H1 (cell line): ENCODE results near the gene ALDH3A1. TPM values are rescaled to one million over a fixed set of nuclear protein-coding genes. Genes with fewer than 3 reads are reported as not detected.
A peak's percentile ranks its signal among the peaks of the same experiment; 100 is the strongest.

Experiments
- CTCF ChIA-PET: fragments of 300-600 bp; sonication (Branson Sonifier 250); formaldehyde crosslinking; loops from one replicate; lab custom pipeline; 2021; ENCODE audit not compliant: partially characterized antibody; lab: Charles Lee
- POLR2A ChIA-PET: fragments of 300-600 bp; sonication (Branson Sonifier 250); formaldehyde crosslinking; loops from one replicate; lab custom pipeline; 2021; ENCODE audit warnings: inconsistent platforms; ENCODE audit not compliant: partially characterized antibody; lab: Charles Lee
- DNase-seq, 2 experiments: peaks; one replicate each; pipeline versions ENCODE4 v3.0.0 to v3.0.0-alpha.2; 2010 to 2022; ENCODE audit warnings: low spot score in 2 of 2, low read depth in 1 of 2, mixed read lengths in 1 of 2
- FAIRE-seq: peaks from 2 replicates; lab custom pipeline; 2011; peaks lifted over from hg19 to GRCh38; lab: Jason Lieb, UNC
- H2AFZ ChIP-seq: 2 replicates; pipeline ENCODE4 v1.8.1; 2012; ENCODE audit warnings: low read length, inconsistent platforms
- H2AK5ac ChIP-seq: 2 replicates; pipeline ENCODE4 v1.6.1; 2013; ENCODE audit warnings: low read depth, low read length
- H2BK120ac ChIP-seq: replicated peaks from 2 replicates; pipeline ENCODE3; 2013; ENCODE audit warnings: low read depth, low read length, inconsistent platforms
- H2BK12ac ChIP-seq: 2 replicates; pipeline ENCODE4 v1.6.1; 2013; ENCODE audit warnings: low read depth, low read length
- H2BK15ac ChIP-seq: 2 replicates; pipeline ENCODE4 v1.6.1; 2013; ENCODE audit warnings: low read length
- H2BK20ac ChIP-seq: 2 replicates; pipeline ENCODE4 v1.6.1; 2013; ENCODE audit warnings: low read length
- H2BK5ac ChIP-seq: 2 replicates; pipeline ENCODE4 v1.6.1; 2013; ENCODE audit warnings: low read depth, low read length
- H3K14ac ChIP-seq: 2 replicates; pipeline ENCODE4 v1.6.1; 2013; ENCODE audit warnings: inconsistent platforms; ENCODE audit not compliant: insufficient read length
- H3K18ac ChIP-seq: 2 replicates; pipeline ENCODE4 v1.6.1; 2013; ENCODE audit warnings: low read length; ENCODE audit errors: extremely low read depth
- H3K23ac ChIP-seq: 2 replicates; pipeline ENCODE4 v1.6.1; 2013; ENCODE audit warnings: inconsistent platforms; ENCODE audit not compliant: insufficient read length
- H3K23me2 ChIP-seq: 2 replicates; pipeline ENCODE4 v1.6.1; 2013; ENCODE audit warnings: low read depth, low read length
- H3K27ac ChIP-seq: 2 replicates; pipeline ENCODE4 v1.6.1; 2011; ENCODE audit warnings: low read depth, low read length, inconsistent platforms
- H3K27me3 ChIP-seq, 4 experiments: replicated peaks in 1 of 4; 1 replicate in 1 of 4; 2 replicates in 3 of 4; pipeline versions ENCODE4 v1.6.1 to v1.8.1; 2011 to 2013; ENCODE audit warnings: low read length in 3 of 4, mild to moderate bottlenecking in 3 of 4, inconsistent platforms in 2 of 4, mixed read lengths in 2 of 4, moderate library complexity in 1 of 4; ENCODE audit not compliant: control insufficient read depth in 3 of 4, insufficient read depth in 3 of 4; ENCODE audit errors: extremely low read depth in 1 of 4
- H3K36me3 ChIP-seq, 4 experiments: 2 replicates each; pipeline versions ENCODE4 v1.6.1 to v1.8.1; 2011 to 2013; ENCODE audit warnings: mild to moderate bottlenecking in 4 of 4, low read length in 3 of 4, moderate library complexity in 2 of 4, control low read depth in 1 of 4, inconsistent platforms in 1 of 4; ENCODE audit not compliant: insufficient read depth in 4 of 4, control insufficient read depth in 2 of 4
- H3K4ac ChIP-seq: replicated peaks from 2 replicates; pipeline ENCODE3; 2013; ENCODE audit warnings: low read length, low read depth, mixed read lengths, inconsistent platforms; ENCODE audit not compliant: insufficient read length
- H3K4me1 ChIP-seq, 4 experiments: replicated peaks in 1 of 4; 1 replicate in 1 of 4; 2 replicates in 3 of 4; pipeline versions ENCODE4 v1.6.1 to v1.8.1; 2011 to 2013; ENCODE audit warnings: low read length in 3 of 4, inconsistent platforms in 2 of 4, mixed read lengths in 1 of 4; ENCODE audit not compliant: insufficient read depth in 4 of 4, control insufficient read depth in 3 of 4
- H3K4me2 ChIP-seq, 2 experiments: 2 replicates each; pipeline versions ENCODE4 v1.6.1 to v1.8.1; 2011 to 2013; ENCODE audit warnings: low read depth in 2 of 2, low read length in 2 of 2, control low read depth in 1 of 2, inconsistent platforms in 1 of 2, mild to moderate bottlenecking in 1 of 2; ENCODE audit not compliant: insufficient read depth in 1 of 2
- H3K4me3 ChIP-seq, 4 experiments: fragments of 200-600, 300-600 bp in 1 of 4; sonication (generic), shearing (Covaris generic), sonication (Bioruptor Twin) in 1 of 4; 2 replicates each; pipeline versions ENCODE4 v1.5.1 to v1.8.1; 2011 to 2016; ENCODE audit warnings: low read length in 4 of 4, low read depth in 3 of 4, control low read depth in 2 of 4, inconsistent platforms in 2 of 4, mild to moderate bottlenecking in 2 of 4, mixed read lengths in 1 of 4, moderate library complexity in 1 of 4; ENCODE audit not compliant: insufficient read depth in 2 of 4; ENCODE audit errors: extremely low read depth in 1 of 4
- H3K56ac ChIP-seq: replicated peaks from 2 replicates; pipeline ENCODE3; 2013; ENCODE audit warnings: low read depth, mild to moderate bottlenecking, mixed read lengths, low read length, inconsistent platforms; ENCODE audit not compliant: insufficient read length
- H3K79me1 ChIP-seq: 2 replicates; pipeline ENCODE4 v1.6.1; 2013; ENCODE audit warnings: low read depth, low read length, control low read depth
- H3K79me2 ChIP-seq, 2 experiments: 2 replicates each; pipeline versions ENCODE4 v1.6.1 to v1.8.1; 2012 to 2013; ENCODE audit warnings: low read length in 2 of 2, mild to moderate bottlenecking in 2 of 2, inconsistent platforms in 1 of 2; ENCODE audit not compliant: insufficient read depth in 2 of 2, control insufficient read depth in 1 of 2
- H3K9ac ChIP-seq, 4 experiments: replicated peaks in 1 of 4; 1 replicate in 1 of 4; 2 replicates in 3 of 4; pipeline versions ENCODE4 v1.6.1 to v1.8.1; 2011 to 2013; ENCODE audit warnings: low read depth in 3 of 4, low read length in 3 of 4, control low read depth in 2 of 4, mild to moderate bottlenecking in 2 of 4, moderate library complexity in 2 of 4, inconsistent platforms in 1 of 4; ENCODE audit errors: extremely low read depth in 1 of 4
- H3K9me3 ChIP-seq, 2 experiments: 2 replicates each; pipeline versions ENCODE4 v1.6.1 to v1.8.1; 2012 to 2013; ENCODE audit warnings: mild to moderate bottlenecking in 2 of 2, moderate library complexity in 2 of 2, control low read depth in 1 of 2, inconsistent platforms in 1 of 2, low read depth in 1 of 2, low read length in 1 of 2, mixed read lengths in 1 of 2; ENCODE audit not compliant: insufficient read depth in 2 of 2
- H4K20me1 ChIP-seq, 2 experiments: replicated peaks in 1 of 2; 2 replicates each; pipeline versions ENCODE3 to v1.8.1; 2011 to 2013; ENCODE audit warnings: inconsistent platforms in 2 of 2, low read length in 2 of 2, mild to moderate bottlenecking in 1 of 2; ENCODE audit not compliant: insufficient read depth in 2 of 2, control insufficient read depth in 1 of 2
- H4K5ac ChIP-seq: 2 replicates; pipeline ENCODE4 v1.6.1; 2013; ENCODE audit warnings: low read length, low read depth, mixed read lengths, inconsistent platforms; ENCODE audit not compliant: insufficient read length
- H4K8ac ChIP-seq: 2 replicates; pipeline ENCODE4 v1.8.0; 2013; ENCODE audit warnings: mild to moderate bottlenecking, moderate library complexity, low read length, inconsistent platforms; ENCODE audit not compliant: insufficient read depth; ENCODE audit errors: extremely low read depth
- H4K91ac ChIP-seq: replicated peaks from 2 replicates; pipeline ENCODE3; 2013; ENCODE audit warnings: low read length, mixed read lengths, inconsistent platforms; ENCODE audit not compliant: insufficient read length
- CEBPB ChIP-seq: IDR thresholded peaks from 2 replicates; pipeline ENCODE4 v1.6.1; 2012; ENCODE audit warnings: low read depth, low read length
- EP300 ChIP-seq, 2 experiments: IDR thresholded peaks; 1 replicate in 1 of 2; 2 replicates in 1 of 2; pipeline ENCODE4 v1.6.1; 2011 to 2012; ENCODE audit warnings: low read depth in 2 of 2, low read length in 2 of 2, mild to moderate bottlenecking in 2 of 2, borderline replicate concordance in 1 of 2, inconsistent platforms in 1 of 2, moderate library complexity in 1 of 2
- HDAC6 ChIP-seq: IDR thresholded peaks from one replicate; pipeline ENCODE4 v1.7.1; 2012; ENCODE audit warnings: low read depth, mild to moderate bottlenecking, inconsistent platforms, low read length, moderate library complexity
- PHF8 ChIP-seq: fragments of 200-600 bp; sonication (generic); conservative IDR thresholded peaks from 2 replicates; pipeline ENCODE4 v1.7.1; 2012; ENCODE audit warnings: low read depth, mild to moderate bottlenecking, inconsistent platforms, low read length, moderate library complexity
- POLR2AphosphoS5 ChIP-seq: IDR thresholded peaks from 2 replicates; pipeline ENCODE4 v1.6.1; 2011; ENCODE audit warnings: low read depth, low read length
- POU5F1 ChIP-seq: IDR thresholded peaks from 2 replicates; pipeline ENCODE4 v1.6.1; 2011; ENCODE audit warnings: low read depth, mild to moderate bottlenecking, low read length, moderate library complexity
- RBBP5 ChIP-seq: IDR thresholded peaks from 2 replicates; pipeline ENCODE4 v1.7.1; 2012; ENCODE audit warnings: low read depth, mild to moderate bottlenecking, inconsistent platforms, low read length, moderate library complexity, borderline replicate concordance
- SP1 ChIP-seq: IDR thresholded peaks from 2 replicates; pipeline ENCODE4 v1.6.1; 2011; ENCODE audit warnings: low read depth, low read length
- SUZ12 ChIP-seq: fragments of 200-600 bp; sonication (generic); IDR thresholded peaks from 2 replicates; pipeline ENCODE4 v1.6.1; 2012; ENCODE audit warnings: mild to moderate bottlenecking, inconsistent platforms, low read length, moderate library complexity, mixed read lengths
- TAF7 ChIP-seq: optimal IDR thresholded peaks from 2 replicates; pipeline ENCODE3; 2011; ENCODE audit warnings: low read depth, mild to moderate bottlenecking, inconsistent platforms, low read length, moderate library complexity, borderline replicate concordance
- TBP ChIP-seq: IDR thresholded peaks from 2 replicates; pipeline ENCODE4 v1.6.1; 2011; ENCODE audit warnings: low read depth, low read length, improper control_type of control experiment
- WGBS, 2 experiments: shearing (Covaris generic) in 1 of 2; methylation state at CpG; one replicate each; pipeline versions ENCODE4 v1.1.6 to v1.1.7; 2013 to 2015; ENCODE audit warnings: low lambda C conversion rate in 2 of 2, mixed read lengths in 2 of 2, inconsistent platforms in 1 of 2, low coverage in 1 of 2, missing lambda C conversion rate in 1 of 2; ENCODE audit not compliant: insufficient replicate concordance in 2 of 2, insufficient coverage in 1 of 2, insufficient read length in 1 of 2; ENCODE audit errors: extremely low coverage in 1 of 2, missing lambda C conversion rate in 1 of 2; 5-methylcytosine and 5-hydroxymethylcytosine counted together
- polyA plus RNA-seq, 7 experiments: library from polyadenylated mRNA; depleted of rRNA in 3 of 7; stranded (reverse) in 5 of 7; unstranded in 2 of 7; fragments of >200 nt in 5 of 7; fragments of 200-250 nt in 2 of 7; gene quantifications; 1 replicate in 5 of 7; 2 replicates in 1 of 7; 4 replicates in 1 of 7; pipeline versions ENCODE4 v1.2.1 to v1.2.3, GENCODE V29; 2011 to 2013; ENCODE audit warnings: missing spikeins in 2 of 7, mixed read lengths in 2 of 7
- total RNA-seq: library from RNA; stranded (reverse); fragmentation: NEBNext Ultra II Directional; extraction: Animal tissue kit (Norgen Biotek cat#: 25700); gene quantifications from 2 replicates; pipeline ENCODE4 v1.2.1, GENCODE V29; 2021
- TF ChIP-seq, protein P1 (sequence below): IDR thresholded peaks from 2 replicates; pipeline ENCODE4 v1.6.1; 2011; ENCODE audit warnings: low read depth, mild to moderate bottlenecking, low read length; ENCODE audit not compliant: insufficient read depth

The ALDH3A1 gene
- total and polyA plus RNA-seq, 2 of the 8 experiments (the other 6 are each of a cell fraction or from before 2014, with no cell fraction given) = 0.37 to 1.4 TPM

DNA sequence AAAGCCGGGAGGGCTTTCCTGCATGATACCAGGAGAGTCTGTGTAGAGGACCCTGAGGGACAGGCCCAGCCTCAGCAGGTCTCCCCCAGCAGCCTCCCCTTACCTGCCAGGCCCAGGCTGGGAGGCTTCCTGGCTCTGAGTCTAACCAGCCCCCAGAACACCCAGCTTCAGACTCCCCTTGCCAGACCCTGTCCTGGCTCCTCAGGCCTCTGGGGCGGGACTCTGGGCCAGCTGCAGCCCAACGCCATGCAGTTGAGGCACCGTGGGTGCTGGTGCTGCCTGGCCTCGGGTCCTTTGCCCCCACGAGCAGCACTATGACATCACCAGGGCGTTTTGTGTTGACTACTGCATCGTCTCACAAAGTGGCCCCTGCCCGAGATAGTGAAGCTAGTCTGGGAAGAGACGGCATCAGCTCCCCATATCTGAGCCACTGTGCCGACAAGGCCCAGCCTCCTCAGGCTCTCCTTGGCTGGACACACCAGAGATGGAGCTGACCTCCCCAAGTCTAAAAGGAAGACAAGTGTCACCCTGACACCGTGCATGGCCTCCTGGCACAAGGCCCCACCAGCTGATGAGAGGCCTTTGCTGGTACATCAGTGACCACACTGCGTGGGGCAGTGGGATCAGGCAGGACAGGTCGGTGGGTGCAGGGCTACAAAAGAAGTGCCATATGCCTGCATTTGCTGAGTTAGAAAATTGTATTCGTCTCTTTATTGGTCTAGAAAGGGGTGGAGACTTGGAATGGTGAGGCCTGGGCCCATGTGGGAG, 10.6 kb downstream of the ALDH3A1 start:
- ChIA-PET POLR2A (no interaction called here), CTCF (interaction anchor here (1.1 to 1.7 kb wide), 3 partner anchors 11 to 91 kb away, joined by 3 read pairs; partner anchors contain the start of gene ALDH3A1)
- Histone ChIP-seq H3K18ac (peak overlapping the region; percentile 71; the same call in 1 of the 2 replicates), H3K4me1 (no peaks in the 10 kb centered on the region), H3K4me3 (no peak overlapping the region), H2BK5ac (no peak overlapping the region), H3K9me3 (no peaks in the 10 kb centered on the region), H3K36me3 (no peaks in the 10 kb centered on the region), H2BK15ac (no peak overlapping the region), H3K23me2 (no peaks in the 10 kb centered on the region), H4K8ac (no peak overlapping the region; the same call in 1 of the 2 replicates), H4K20me1 (no peaks in the 10 kb centered on the region), H2AK5ac (no peak overlapping the region), H3K23ac (no peak overlapping the region), H4K5ac (no peak overlapping the region), H2BK12ac (no peak overlapping the region), H4K91ac (no peak overlapping the region), H3K9ac (no peak overlapping the region), H3K4me2 (no peak overlapping the region), H3K79me2 (no peaks in the 10 kb centered on the region), H3K27ac (no peak overlapping the region), H3K56ac (no peak overlapping the region), H3K79me1 (no peaks in the 10 kb centered on the region), H2BK120ac (no peak overlapping the region), H2AFZ (no peak overlapping the region), H2BK20ac (no peak overlapping the region), H3K27me3 (no peaks in the 10 kb centered on the region; a peak in 1 of 7 replicates), H3K4ac (no peak overlapping the region), H3K14ac (no peak overlapping the region)
- 83% methylated on average over 15 of the region's 15 CpGs; no CpG with 5 or more reads in 1 of the 2 experiments for WGBS, 2 experiments
- DNase-seq = no peak
- FAIRE-seq = no peak
- TF ChIP-seq PHF8 (no peak), TBP (no peak), CEBPB (no peak), HDAC6 (no peak), POU5F1 (no peak), RBBP5 (no peak), SP1 (no peak), TAF7 (no peak), EP300 (IDR thresholded peaks at IDR 0.05; ENCODE audit: borderline replicate concordance in 1 of 2, low read depth in 2 of 2, low read length in 2 of 2) (no peak), POLR2AphosphoS5 (no peak), SUZ12 (no peak)
- TF ChIP-seq, protein P1, sequence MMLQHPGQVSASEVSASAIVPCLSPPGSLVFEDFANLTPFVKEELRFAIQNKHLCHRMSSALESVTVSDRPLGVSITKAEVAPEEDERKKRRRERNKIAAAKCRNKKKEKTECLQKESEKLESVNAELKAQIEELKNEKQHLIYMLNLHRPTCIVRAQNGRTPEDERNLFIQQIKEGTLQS = no peak
